Small intestine (tissue), 7 donors: Measurements from ENCODE around the gene CAD. TPM values are rescaled to one million over a fixed set of nuclear protein-coding genes. Genes with fewer than 3 reads are reported as not detected.

Experiments
- DNase-seq, 2 donors: peaks; one replicate each; pipeline versions ENCODE4 v3.0.0 to v3.0.0-alpha.2; 2013
- FAIRE-seq: peaks from 2 replicates; lab custom pipeline; 2012; peaks lifted over from hg19 to GRCh38; lab: Jason Lieb, UNC
- H3K27ac ChIP-seq, 3 donors: one replicate each; pipeline ENCODE4 v1.5.1; 2013; ENCODE audit warnings: low read length in 2 of 3, mild to moderate bottlenecking in 2 of 3, control low read depth in 1 of 3, inconsistent platforms in 1 of 3, low read depth in 1 of 3, moderate library complexity in 1 of 3
- H3K27me3 ChIP-seq, 3 donors: one replicate each; pipeline ENCODE4 v1.6.1; 2013; ENCODE audit warnings: low read length in 3 of 3, inconsistent platforms in 1 of 3; ENCODE audit not compliant: control insufficient read depth in 3 of 3, insufficient read depth in 3 of 3
- H3K36me3 ChIP-seq, 3 donors: one replicate each; pipeline ENCODE4 v1.6.1; 2013; ENCODE audit warnings: low read length in 3 of 3, inconsistent platforms in 1 of 3, low read depth in 1 of 3, mild to moderate bottlenecking in 1 of 3, moderate library complexity in 1 of 3; ENCODE audit not compliant: control insufficient read depth in 3 of 3, insufficient read depth in 2 of 3
- H3K4me1 ChIP-seq, 3 donors: one replicate each; pipeline ENCODE4 v1.6.1; 2013; ENCODE audit warnings: low read length in 2 of 3, inconsistent platforms in 1 of 3, low read depth in 1 of 3, mild to moderate bottlenecking in 1 of 3, moderate library complexity in 1 of 3; ENCODE audit not compliant: control insufficient read depth in 3 of 3, insufficient read depth in 2 of 3
- H3K4me3 ChIP-seq, 3 donors: one replicate each; pipeline ENCODE4 v1.5.1; 2013; ENCODE audit warnings: low read length in 3 of 3, control low read depth in 1 of 3, inconsistent platforms in 1 of 3, low read depth in 1 of 3, mild to moderate bottlenecking in 1 of 3, moderate library complexity in 1 of 3
- H3K9me3 ChIP-seq, 2 donors: one replicate each; pipeline ENCODE4 v1.6.1; 2013; ENCODE audit warnings: low read depth in 1 of 2, low read length in 1 of 2; ENCODE audit not compliant: control insufficient read depth in 2 of 2, insufficient read depth in 1 of 2
- WGBS, 3 donors: extraction: QIAGEN DNeasy Blood & Tissue Kit; methylation state at CpG; one replicate each; pipeline ENCODE4 v1.1.7; 2013; 5-methylcytosine and 5-hydroxymethylcytosine counted together
- polyA plus RNA-seq, 4 donors: library from polyadenylated mRNA; stranded (reverse) in 3 of 4; unstranded in 1 of 4; fragments of 200-250 nt in 3 of 4; fragments of 120-200 nt in 1 of 4; gene quantifications; one replicate each; pipeline versions ENCODE4 v1.2.1 to v1.2.3, GENCODE V29; 2013
- donor health status: healthy with polysubstance abuse.
- donor health status: control.
- donor health status: control.
- donor health status: Bipolar disorder and iron deficiency.
- donor health status: healthy.

The CAD gene
- polyA plus RNA-seq, 4 donors: 8.6 to 31.6 (median 15.2) TPM

- WGBS, 3 donors: 97 to 99% (median 98%) methylated on average over 6 of the region's 6 CpGs
- H3K9me3 ChIP-seq: no peaks in the 10 kb centered on the region
- H3K4me3 ChIP-seq: no peak overlapping the region
- H3K27ac ChIP-seq: no peak overlapping the region
- no peak for DNase-seq
- H3K27me3 ChIP-seq: no peaks in the 10 kb centered on the region
- FAIRE-seq: no peak
- H3K36me3 ChIP-seq: peaks cover 13 to 65% (median 17%) of the 10 kb centered on the region in 3 donors
- peaks cover 0 to 13% (median 0%) of the 10 kb centered on the region in 3 donors for H3K4me1 ChIP-seq
These were observed 6.2 kb downstream of the CAD start for GRCh38 chr2:27223416-27223815.

DNA sequence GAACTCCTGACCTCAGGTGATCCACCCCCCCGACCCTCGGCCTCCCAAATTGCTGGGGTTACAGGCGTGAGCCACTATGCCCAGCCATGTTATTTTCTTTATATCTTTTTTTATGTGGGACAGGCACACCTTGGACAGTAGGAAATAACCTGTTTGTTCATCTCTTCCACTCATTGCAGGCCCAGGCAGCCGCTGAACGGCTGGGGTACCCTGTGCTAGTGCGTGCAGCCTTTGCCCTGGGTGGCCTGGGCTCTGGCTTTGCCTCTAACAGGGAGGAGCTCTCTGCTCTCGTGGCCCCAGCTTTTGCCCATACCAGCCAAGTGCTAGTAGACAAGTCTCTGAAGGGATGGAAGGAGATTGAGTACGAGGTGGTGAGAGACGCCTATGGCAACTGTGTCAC lies 8.4 kb downstream of the CAD start:
- Histone ChIP-seq H3K36me3 (peaks cover 13 to 75% (median 20%) of the 10 kb centered on the region in 3 donors), H3K4me3 (no peak overlapping the region), H3K27ac (no peak overlapping the region), H3K9me3 (no peaks in the 10 kb centered on the region), H3K27me3 (no peaks in the 10 kb centered on the region), H3K4me1 (no peaks in the 10 kb centered on the region)
- FAIRE-seq (no peak), DNase-seq (no peak)
- WGBS, 3 donors: 93 to 94% (median 94%) methylated on average over 9 of the region's 9 CpGs

DNA sequence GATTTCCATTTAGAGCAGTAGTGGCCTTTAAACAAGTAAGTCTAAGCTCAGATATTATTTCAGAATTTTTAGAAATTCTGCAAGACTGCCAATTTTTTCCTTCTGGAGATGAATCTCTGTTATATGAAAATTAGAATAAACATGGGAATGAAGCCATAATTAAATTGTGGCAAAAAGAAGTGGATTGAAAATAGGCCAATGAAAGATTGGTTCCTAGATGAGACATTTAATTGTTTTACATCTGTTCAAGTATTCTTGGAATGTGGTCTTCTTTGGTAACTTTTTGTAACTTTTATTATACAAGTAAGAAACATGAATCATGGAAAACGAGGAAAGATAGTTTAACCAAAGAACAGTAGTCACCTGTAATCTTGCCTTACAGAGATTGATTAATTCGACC lies 10.3 kb downstream of the CAD start:
- Histone ChIP-seq H3K9me3 (no peaks in the 10 kb centered on the region), H3K4me1 (no peaks in the 10 kb centered on the region), H3K36me3 (peaks cover 18 to 80% (median 31%) of the 10 kb centered on the region in 3 donors), H3K27me3 (no peaks in the 10 kb centered on the region), H3K4me3 (no peak overlapping the region), H3K27ac (no peak overlapping the region)
- 82 to 90% (median 85%) methylated on average over 2 of the region's 2 CpGs for WGBS, 3 donors
- DNase-seq (no peak), FAIRE-seq (no peak)

- H3K27me3 ChIP-seq: no peaks in the 10 kb centered on the region
- no peak for DNase-seq
- H3K27ac ChIP-seq: no peak overlapping the region
- H3K4me1 ChIP-seq: no peaks in the 10 kb centered on the region
- H3K36me3 ChIP-seq: peaks cover 31 to 80% (median 39%) of the 10 kb centered on the region in 3 donors
- FAIRE-seq: no peak
- WGBS, 3 donors: 96 to 97% (median 96%) methylated on average over 13 of the region's 13 CpGs
- H3K9me3 ChIP-seq: no peaks in the 10 kb centered on the region
- H3K4me3 ChIP-seq: no peak overlapping the region
These were observed 14.8 kb downstream of the CAD start for GRCh38 chr2:27231921-27232320.

DNA sequence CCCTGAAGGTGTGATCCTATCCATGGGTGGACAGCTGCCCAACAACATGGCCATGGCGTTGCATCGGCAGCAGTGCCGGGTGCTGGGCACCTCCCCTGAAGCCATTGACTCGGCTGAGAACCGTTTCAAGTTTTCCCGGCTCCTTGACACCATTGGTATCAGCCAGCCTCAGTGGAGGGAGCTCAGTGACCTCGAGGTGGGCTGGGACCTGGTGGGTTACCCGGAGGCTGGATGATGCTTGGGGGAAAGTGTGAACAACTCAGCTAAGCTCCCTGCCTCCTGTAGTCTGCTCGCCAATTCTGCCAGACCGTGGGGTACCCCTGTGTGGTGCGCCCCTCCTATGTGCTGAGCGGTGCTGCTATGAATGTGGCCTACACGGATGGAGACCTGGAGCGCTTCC lies 16.2 kb downstream of the CAD start:
- Histone ChIP-seq H3K9me3 (no peaks in the 10 kb centered on the region), H3K27ac (no peak overlapping the region), H3K36me3 (peaks cover 36 to 92% (median 39%) of the 10 kb centered on the region in 3 donors), H3K27me3 (no peaks in the 10 kb centered on the region), H3K4me3 (no peak overlapping the region), H3K4me1 (no peaks in the 10 kb centered on the region)
- 93 to 97% (median 94%) methylated on average over 14 of the region's 14 CpGs for WGBS, 3 donors
- no peak for DNase-seq
- FAIRE-seq: no peak

GRCh38 chr2:27236136-27236535 lies 19.0 kb downstream of the CAD start:
- no peaks in the 10 kb centered on the region for H3K4me1 ChIP-seq
- no peaks in the 10 kb centered on the region for H3K27me3 ChIP-seq
- no peak overlapping the region for H3K27ac ChIP-seq
- no peak overlapping the region for H3K4me3 ChIP-seq
- no peak for DNase-seq
- peaks cover 36 to 97% (median 45%) of the 10 kb centered on the region in 3 donors for H3K36me3 ChIP-seq
- FAIRE-seq: no peak
- H3K9me3 ChIP-seq: no peaks in the 10 kb centered on the region
- 95 to 98% (median 95%) methylated on average over 12 of the region's 12 CpGs for WGBS, 3 donors

- Histone ChIP-seq H3K36me3 (peaks cover 32 to 98% (median 47%) of the 10 kb centered on the region in 3 donors), H3K9me3 (no peaks in the 10 kb centered on the region), H3K4me1 (no peaks in the 10 kb centered on the region), H3K27me3 (no peaks in the 10 kb centered on the region), H3K4me3 (no peak overlapping the region), H3K27ac (no peak overlapping the region)
- DNase-seq (no peak), FAIRE-seq (no peak)
- WGBS, 3 donors: 94 to 97% (median 96%) methylated on average over 2 to 3 of the region's 3 CpGs
These were observed 19.5 kb downstream of the CAD start for GRCh38 chr2:27236626-27237025.

GRCh38 chr2:27237341-27237945 lies 20.3 kb downstream of the CAD start:
- H3K9me3 ChIP-seq: no peaks in the 10 kb centered on the region
- H3K27ac ChIP-seq: no peak overlapping the region
- no peak overlapping the region for H3K4me3 ChIP-seq
- H3K36me3 ChIP-seq: peaks cover 25 to 98% (median 45%) of the 10 kb centered on the region in 3 donors
- WGBS, 3 donors: 97 to 98% (median 97%) methylated on average over 15 of the region's 15 CpGs
- no peak for FAIRE-seq
- no peaks in the 10 kb centered on the region for H3K27me3 ChIP-seq
- no peak for DNase-seq
- no peaks in the 10 kb centered on the region for H3K4me1 ChIP-seq

GRCh38 chr2:27238976-27239375 lies 21.8 kb downstream of the CAD start:
- DNase-seq (no peak), FAIRE-seq (no peak)
- no peaks in the 10 kb centered on the region for H3K27me3 ChIP-seq
- H3K4me1 ChIP-seq: no peaks in the 10 kb centered on the region
- H3K36me3 ChIP-seq: peaks cover 18 to 98% (median 38%) of the 10 kb centered on the region in 3 donors
- H3K4me3 ChIP-seq: no peak overlapping the region
- WGBS, 3 donors: 92 to 96% (median 94%) methylated on average over 8 of the region's 8 CpGs
- H3K9me3 ChIP-seq: no peaks in the 10 kb centered on the region
- no peak overlapping the region for H3K27ac ChIP-seq
